GM21576 (cell line): ENCODE measurements around the gene FGR.
A peak's percentile ranks its signal among the peaks of the same experiment; 100 is the strongest.

ENCODE experiments used
- ATAC-seq: cut with Tn5 transposase; IDR thresholded peaks from one replicate; pipeline ENCODE4 v1.9.1; 2021; ENCODE audit warnings: mild to moderate bottlenecking, moderate library complexity; ENCODE audit not compliant: unreplicated experiment

The FGR gene

GRCh38 chr1:27569506-27570291 lies 65.3 kb downstream of the FGR start:
- no peak for ATAC-seq

- no peak for ATAC-seq
Measured at GRCh38 chr1:27569088-27569460, 65.9 kb downstream of the FGR start.

- peak; percentile 79 for ATAC-seq
Measured at GRCh38 chr1:27568300-27569087, 66.5 kb downstream of the FGR start.

GRCh38 chr1:27567971-27568299 lies 67.0 kb downstream of the FGR start:
- ATAC-seq, result peak; percentile 2

- ATAC-seq, result no peak
Measured at GRCh38 chr1:27567146-27567526, 67.8 kb downstream of the FGR start.

- ATAC-seq, result no peak
Measured at GRCh38 chr1:27566462-27567145, 68.4 kb downstream of the FGR start.

GRCh38 chr1:27564710-27565649 lies 70.0 kb downstream of the FGR start:
- ATAC-seq, result no peak

- no peak for ATAC-seq
Measured at GRCh38 chr1:27563591-27564471, 71.2 kb downstream of the FGR start.

GRCh38 chr1:27563341-27563590 lies 71.7 kb downstream of the FGR start:
- no peak for ATAC-seq

GRCh38 chr1:27562534-27563340 lies 72.2 kb downstream of the FGR start:
- no peak for ATAC-seq
